Measurements from ENCODE around the gene FOSL2.

- TF ChIP-seq POLR2A (IDR thresholded peaks at IDR 0.05), result no peak
- no peak for TF ChIP-seq CTCF (IDR thresholded peaks at IDR 0.05)
Measured at GRCh38 chr2:28355521-28356094, 37.0 kb upstream of the FOSL2 start.

Data from breast epithelium (tissue), 3 donors.